Upper lobe of left lung (tissue), 4 donors: Measurements from ENCODE around the gene MARK2.
A peak's percentile ranks its signal among the peaks of the same experiment; 100 is the strongest.

ENCODE experiments used
- POLR2A ChIP-seq, 4 donors: fragments of 450-650 bp; IDR thresholded peaks; one replicate each; pipeline ENCODE4 v1.5.1; 2016 to 2017; ENCODE audit warnings: antibody characterized with exemption in 4 of 4, mild to moderate bottlenecking in 2 of 4
- POLR2AphosphoS5 ChIP-seq, 2 donors: sonication (generic); formaldehyde crosslinking; IDR thresholded peaks; one replicate each; pipeline ENCODE4 v1.5.1; 2017; ENCODE audit warnings: antibody characterized with exemption in 2 of 2
- TF ChIP-seq, protein P1 (sequence below), 6 experiments: fragments of 450-650 bp in 4 of 6; fragments of 200-600 bp in 2 of 6; sonication (generic) in 2 of 6; IDR thresholded peaks; one replicate each; pipeline ENCODE4 v1.5.1; 2016 to 2019; ENCODE audit warnings: antibody characterized with exemption in 6 of 6

DNA sequence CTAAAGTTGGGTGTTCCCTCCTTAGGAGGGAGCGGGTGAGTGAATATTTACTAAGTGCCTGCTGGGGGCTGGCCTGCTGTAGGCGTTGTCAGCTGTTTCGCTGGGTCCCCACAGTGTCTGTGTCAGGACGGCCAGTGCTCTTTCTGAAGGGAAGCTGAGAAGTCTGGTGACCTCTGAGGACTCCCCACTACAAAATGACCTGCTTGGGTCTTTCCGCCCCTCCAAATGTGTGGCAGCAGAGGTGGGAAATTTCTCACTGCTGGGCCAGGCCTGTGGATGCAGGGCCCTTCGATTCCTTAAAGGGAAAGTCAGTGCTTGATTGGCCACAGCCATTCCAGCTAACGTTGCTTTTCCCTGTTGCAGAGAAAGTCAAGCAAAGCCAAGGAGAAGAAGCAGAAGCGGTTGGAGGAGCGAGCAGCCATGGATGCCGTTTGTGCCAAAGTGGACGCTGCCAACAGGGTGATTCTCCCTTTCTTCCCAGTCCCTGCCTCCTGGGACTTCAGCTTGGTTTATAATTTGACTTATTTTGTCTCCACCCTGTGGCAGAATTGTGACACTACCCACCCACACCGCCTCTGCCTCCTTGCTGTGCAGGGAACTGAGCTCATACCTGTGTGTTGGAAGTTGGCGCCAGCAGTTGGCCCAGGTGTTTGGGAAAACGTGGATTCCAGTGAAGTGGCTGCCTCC lies 106.7 kb downstream of the MARK2 start:
- TF ChIP-seq POLR2AphosphoS5 (IDR thresholded peaks at IDR 0.05) (no peak), POLR2A (IDR thresholded peaks at IDR 0.05) (no peak)
- TF ChIP-seq, protein P1, sequence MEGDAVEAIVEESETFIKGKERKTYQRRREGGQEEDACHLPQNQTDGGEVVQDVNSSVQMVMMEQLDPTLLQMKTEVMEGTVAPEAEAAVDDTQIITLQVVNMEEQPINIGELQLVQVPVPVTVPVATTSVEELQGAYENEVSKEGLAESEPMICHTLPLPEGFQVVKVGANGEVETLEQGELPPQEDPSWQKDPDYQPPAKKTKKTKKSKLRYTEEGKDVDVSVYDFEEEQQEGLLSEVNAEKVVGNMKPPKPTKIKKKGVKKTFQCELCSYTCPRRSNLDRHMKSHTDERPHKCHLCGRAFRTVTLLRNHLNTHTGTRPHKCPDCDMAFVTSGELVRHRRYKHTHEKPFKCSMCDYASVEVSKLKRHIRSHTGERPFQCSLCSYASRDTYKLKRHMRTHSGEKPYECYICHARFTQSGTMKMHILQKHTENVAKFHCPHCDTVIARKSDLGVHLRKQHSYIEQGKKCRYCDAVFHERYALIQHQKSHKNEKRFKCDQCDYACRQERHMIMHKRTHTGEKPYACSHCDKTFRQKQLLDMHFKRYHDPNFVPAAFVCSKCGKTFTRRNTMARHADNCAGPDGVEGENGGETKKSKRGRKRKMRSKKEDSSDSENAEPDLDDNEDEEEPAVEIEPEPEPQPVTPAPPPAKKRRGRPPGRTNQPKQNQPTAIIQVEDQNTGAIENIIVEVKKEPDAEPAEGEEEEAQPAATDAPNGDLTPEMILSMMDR (IDR thresholded peaks at IDR 0.05) = peak; percentile 74 to 88 (median 82)
